Breast epithelium (tissue), 4 donors: Measurements from ENCODE around the gene ENO1. TPM values are rescaled to one million over a fixed set of nuclear protein-coding genes. Genes with fewer than 3 reads are reported as not detected.
"Not testable (repeated sequence)": the region's sequence is repeated elsewhere in the genome, so short reads cannot be mapped to it uniquely, and the experiment has no call there.

Experiments used
- DNase-seq, 2 donors: peaks; one replicate each; pipeline ENCODE4 v3.0.0-alpha.2; 2019; ENCODE audit warnings: low spot score in 2 of 2
- H3K27ac ChIP-seq, 2 donors: fragments of 200-600 bp; sonication (generic) in 1 of 2; one replicate each; pipeline ENCODE4 v1.5.1; 2016 to 2019; ENCODE audit warnings: mild to moderate bottlenecking in 1 of 2
- H3K27me3 ChIP-seq, 2 donors: fragments of 200-600 bp; sonication (generic) in 1 of 2; one replicate each; pipeline versions ENCODE4 v1.5.1 to v1.6.0; 2017 to 2019; ENCODE audit warnings: control low read depth in 1 of 2, mild to moderate bottlenecking in 1 of 2
- H3K36me3 ChIP-seq: fragments of 200-600 bp; one replicate; pipeline ENCODE4 v1.5.1; 2019
- H3K4me1 ChIP-seq, 2 donors: fragments of 200-600 bp; sonication (generic); one replicate each; pipeline ENCODE4 v1.5.1; 2016 to 2019; ENCODE audit warnings: control low read depth in 1 of 2
- H3K4me3 ChIP-seq, 3 donors: fragments of 200-600 bp; sonication (generic); 1 replicate in 2 of 3; 2 replicates in 1 of 3; pipeline ENCODE4 v1.5.1; 2016 to 2019; ENCODE audit warnings: mild to moderate bottlenecking in 3 of 3, moderate library complexity in 2 of 3
- H3K9me3 ChIP-seq, 2 donors: fragments of 200-600 bp; sonication (generic) in 1 of 2; one replicate each; pipeline ENCODE4 v1.5.1; 2016 to 2019; ENCODE audit warnings: control low read depth in 1 of 2
- CTCF ChIP-seq, 3 donors: fragments of 450-650 bp; IDR thresholded peaks; one replicate each; pipeline ENCODE4 v1.5.1; 2016 to 2017; ENCODE audit warnings: antibody characterized with exemption in 3 of 3, mild to moderate bottlenecking in 3 of 3, moderate library complexity in 3 of 3
- POLR2A ChIP-seq: fragments of 450-650 bp; IDR thresholded peaks from one replicate; pipeline ENCODE4 v1.6.1; 2016; ENCODE audit warnings: antibody characterized with exemption, mild to moderate bottlenecking, moderate library complexity
- POLR2AphosphoS5 ChIP-seq, 3 donors: sonication (generic); formaldehyde crosslinking; IDR thresholded peaks; one replicate each; pipeline ENCODE4 v1.6.1; 2017; ENCODE audit warnings: antibody characterized with exemption in 3 of 3
- intact Hi-C: fragments of 100-400 bp; cut with DNase I; formaldehyde crosslinking; loops from one replicate; pipeline ENCODE4 v1.15.1; 2023; ENCODE audit warnings: low total_unique reads
- total RNA-seq, 3 donors: library from RNA; depleted of rRNA; stranded (reverse); fragments of >200 nt; gene quantifications; one replicate each; pipeline ENCODE4 v1.1.0, GENCODE V29; 2016

The ENO1 gene
- total RNA-seq, 3 donors from 2014 or later = 400 to 717 (median 589) TPM

- no peak overlapping the region for H3K4me3 ChIP-seq
- TF ChIP-seq CTCF (IDR thresholded peaks at IDR 0.05) (peak in 1 of 3 donors; percentile 28), POLR2AphosphoS5 (IDR thresholded peaks at IDR 0.05) (no peak), POLR2A (no peak)
- peaks cover 4 to 6% of the 10 kb centered on the region in 2 donors for H3K4me1 ChIP-seq
- peak overlapping the region; percentile 79 to 86 for H3K27ac ChIP-seq
- no peaks in the 10 kb centered on the region for H3K36me3 ChIP-seq
- intact Hi-C loops = no loop called here
- H3K9me3 ChIP-seq = no peaks in the 10 kb centered on the region
- H3K27me3 ChIP-seq = no peaks in the 10 kb centered on the region
- DNase-seq = no peak
Observed at GRCh38 chr1:8902765-8903164, 24.3 kb upstream of the ENO1 start.

DNA sequence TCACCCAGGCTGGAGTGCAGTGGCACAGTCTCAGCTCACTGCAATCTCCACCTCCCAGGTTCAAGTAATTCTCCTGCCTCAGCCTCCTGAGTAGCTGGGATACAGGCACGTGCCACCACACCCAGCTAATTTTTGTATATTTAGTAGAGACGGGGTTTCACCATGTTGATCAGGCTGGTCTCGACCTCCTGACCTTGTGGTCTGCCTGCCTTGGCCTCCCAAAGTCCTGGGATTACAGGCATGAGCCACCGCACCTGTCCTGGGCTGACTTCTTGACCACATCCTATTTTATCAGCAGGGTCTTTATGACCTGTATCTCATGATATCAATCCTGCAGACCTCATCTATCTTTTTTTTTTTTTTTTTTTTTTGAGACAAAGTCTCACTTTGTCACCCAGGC, 22.2 kb upstream of the ENO1 start:
- H3K9me3 ChIP-seq, DNase-seq, H3K4me3 ChIP-seq, H3K27me3 ChIP-seq, H3K4me1 ChIP-seq, H3K27ac ChIP-seq, H3K36me3 ChIP-seq, intact Hi-C loops: not testable (repeated sequence)

DNA sequence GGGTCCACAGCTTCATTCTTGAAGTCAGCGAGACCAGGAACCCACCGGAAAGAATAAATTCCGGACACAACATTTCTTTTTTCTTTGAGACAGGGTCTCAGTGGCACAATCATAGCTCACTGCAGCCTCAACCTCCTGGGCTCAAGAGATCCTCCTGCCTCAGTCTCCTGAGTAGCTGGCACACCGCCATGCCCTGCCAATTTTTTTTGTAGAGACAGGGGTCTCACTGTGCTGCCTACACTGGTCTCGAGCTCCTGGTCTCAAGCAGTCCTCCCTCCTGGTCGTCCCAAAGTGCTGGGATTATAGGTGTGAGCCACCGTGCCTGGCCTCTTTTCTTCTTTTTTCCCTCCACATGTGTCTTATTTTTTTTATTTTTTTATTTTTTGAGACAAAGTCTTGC, 20.6 kb upstream of the ENO1 start:
- no peaks in the 10 kb centered on the region for H3K36me3 ChIP-seq
- peaks cover under 1 to 1% of the 10 kb centered on the region in 2 donors for H3K4me1 ChIP-seq
- H3K27me3 ChIP-seq = no peaks in the 10 kb centered on the region
- TF ChIP-seq POLR2AphosphoS5 (IDR thresholded peaks at IDR 0.05) = no peak
- no peak for TF ChIP-seq POLR2A
- TF ChIP-seq CTCF (IDR thresholded peaks at IDR 0.05) = no peak
- no peak overlapping the region for H3K4me3 ChIP-seq
- no peaks in the 10 kb centered on the region for H3K9me3 ChIP-seq
- DNase-seq = no peak
- intact Hi-C loops = no loop called here
- H3K27ac ChIP-seq = no peak overlapping the region

DNA sequence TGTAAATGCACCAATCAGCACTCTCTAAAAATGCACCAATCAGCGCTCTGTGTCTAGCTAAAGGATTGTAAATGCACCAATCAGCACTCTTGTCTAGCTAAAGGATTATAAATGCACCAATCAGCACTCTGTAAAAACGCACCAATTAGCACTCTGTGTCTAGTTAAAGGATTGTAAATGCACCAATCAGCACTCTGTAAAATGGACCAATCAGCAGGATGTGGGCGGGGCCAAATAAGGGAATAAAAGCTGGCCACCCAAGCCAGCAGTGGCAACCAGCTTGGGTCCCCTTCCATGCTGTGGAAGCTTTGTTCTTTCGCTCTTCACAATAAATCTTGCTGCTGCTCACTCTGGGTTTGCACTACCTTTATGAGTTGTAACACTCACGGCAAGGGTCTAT, 19.9 kb upstream of the ENO1 start:
- H3K36me3 ChIP-seq, H3K9me3 ChIP-seq, H3K4me1 ChIP-seq, H3K27ac ChIP-seq, H3K4me3 ChIP-seq, H3K27me3 ChIP-seq, intact Hi-C loops, DNase-seq: not testable (repeated sequence)

DNA sequence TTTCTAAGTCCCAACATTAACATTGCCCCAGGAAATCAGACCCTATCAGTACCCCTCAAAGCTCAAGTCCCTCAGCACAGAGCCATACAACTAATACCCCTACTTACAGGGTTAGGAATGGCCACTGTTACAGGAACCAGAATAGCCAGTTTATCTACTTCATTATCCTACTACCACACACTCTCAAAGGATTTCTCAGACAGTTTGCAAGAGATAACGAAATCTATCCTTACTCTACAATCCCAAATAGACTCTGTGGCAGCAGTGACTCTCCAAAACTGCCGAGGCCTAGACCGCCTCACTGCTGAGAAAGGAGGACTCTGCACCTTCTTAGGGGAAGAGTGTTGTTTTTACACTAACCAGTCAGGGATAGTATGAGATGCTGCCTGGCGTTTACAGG, 19.0 kb upstream of the ENO1 start:
- H3K27me3 ChIP-seq, H3K4me1 ChIP-seq, intact Hi-C loops, H3K36me3 ChIP-seq, DNase-seq, H3K4me3 ChIP-seq, H3K9me3 ChIP-seq: not testable (repeated sequence)
- H3K27ac ChIP-seq = peak overlapping the region; percentile 33 to 43

- DNase-seq, H3K9me3 ChIP-seq, H3K36me3 ChIP-seq, H3K27me3 ChIP-seq, intact Hi-C loops, H3K4me3 ChIP-seq, H3K4me1 ChIP-seq: not testable (repeated sequence)
- peak overlapping the region in 1 of 2 donors; percentile 43 for H3K27ac ChIP-seq
Observed at GRCh38 chr1:8896775-8897174, 18.3 kb upstream of the ENO1 start.

- intact Hi-C loops = no loop called here
- no peak for DNase-seq
- TF ChIP-seq CTCF (IDR thresholded peaks at IDR 0.05) = no peak
- no peak for TF ChIP-seq POLR2A
- TF ChIP-seq POLR2AphosphoS5 (IDR thresholded peaks at IDR 0.05) = no peak
- Histone ChIP-seq H3K9me3 (no peaks in the 10 kb centered on the region), H3K36me3 (no peaks in the 10 kb centered on the region), H3K4me1 (peaks cover 0 to 5% of the 10 kb centered on the region in 2 donors), H3K27ac (no peak overlapping the region), H3K4me3 (no peak overlapping the region), H3K27me3 (no peaks in the 10 kb centered on the region)
Observed at GRCh38 chr1:8892026-8892425, 13.5 kb upstream of the ENO1 start.
